Tibial nerve (tissue), 4 donors: ENCODE data around the gene SLC7A5. TPM values are rescaled to one million over a fixed set of nuclear protein-coding genes. Genes with fewer than 3 reads are reported as not detected.

Experiments
- DNase-seq, 2 donors: peaks; one replicate each; pipeline ENCODE4 v3.0.0-alpha.2; 2019; ENCODE audit warnings: low spot score in 2 of 2
- H3K27ac ChIP-seq, 4 donors: fragments of 200-600 bp; sonication (generic) in 3 of 4; one replicate each; pipeline ENCODE4 v1.5.1; 2017 to 2019; ENCODE audit warnings: mild to moderate bottlenecking in 1 of 4
- H3K27me3 ChIP-seq, 2 donors: fragments of 200-600 bp; sonication (generic) in 1 of 2; one replicate each; pipeline versions ENCODE4 v1.5.1 to v1.6.0; 2017 to 2019
- H3K36me3 ChIP-seq, 3 donors: fragments of 200-600 bp; sonication (generic); one replicate each; pipeline ENCODE4 v1.5.1; 2018 to 2019
- H3K4me1 ChIP-seq, 4 donors: fragments of 200-600 bp; sonication (generic) in 3 of 4; one replicate each; pipeline ENCODE4 v1.5.1; 2017 to 2019
- H3K4me3 ChIP-seq, 4 donors: fragments of 200-600 bp; sonication (generic) in 3 of 4; one replicate each; pipeline ENCODE4 v1.5.1; 2017 to 2019; ENCODE audit warnings: mild to moderate bottlenecking in 1 of 4, moderate library complexity in 1 of 4
- H3K9me3 ChIP-seq, 4 donors: fragments of 200-600 bp; sonication (generic) in 3 of 4; one replicate each; pipeline ENCODE4 v1.5.1; 2017 to 2019
- EP300 ChIP-seq, 2 donors: sonication (generic); formaldehyde crosslinking; IDR thresholded peaks; one replicate each; pipeline ENCODE4 v1.6.1; 2017; ENCODE audit warnings: antibody characterized with exemption in 2 of 2, mild to moderate bottlenecking in 1 of 2
- POLR2A ChIP-seq, 2 donors: fragments of 450-650 bp; IDR thresholded peaks; one replicate each; pipeline ENCODE4 v1.6.1; 2017; ENCODE audit warnings: antibody characterized with exemption in 2 of 2, mild to moderate bottlenecking in 2 of 2, moderate library complexity in 2 of 2
- WGBS, 2 donors: methylation state at CpG; one replicate each; pipeline ENCODE4 v1.1.5; 2018; 5-methylcytosine and 5-hydroxymethylcytosine counted together
- total RNA-seq, 4 donors: library from RNA; depleted of rRNA; stranded (reverse); fragments of >200 nt; gene quantifications; one replicate each; pipeline ENCODE4 v1.1.0, GENCODE V29; 2016
- TF ChIP-seq, protein P1 (sequence below), 5 experiments: fragments of 200-600 bp in 3 of 5; fragments of 450-650 bp in 2 of 5; sonication (generic) in 3 of 5; IDR thresholded peaks; one replicate each; pipeline ENCODE4 v1.5.1; 2016 to 2019; ENCODE audit warnings: antibody characterized with exemption in 5 of 5, mild to moderate bottlenecking in 3 of 5, moderate library complexity in 2 of 5

SLC7A5 gene
- total RNA-seq, 4 donors from 2014 or later, result 5.5 to 6.6 (median 6.0) TPM

DNA sequence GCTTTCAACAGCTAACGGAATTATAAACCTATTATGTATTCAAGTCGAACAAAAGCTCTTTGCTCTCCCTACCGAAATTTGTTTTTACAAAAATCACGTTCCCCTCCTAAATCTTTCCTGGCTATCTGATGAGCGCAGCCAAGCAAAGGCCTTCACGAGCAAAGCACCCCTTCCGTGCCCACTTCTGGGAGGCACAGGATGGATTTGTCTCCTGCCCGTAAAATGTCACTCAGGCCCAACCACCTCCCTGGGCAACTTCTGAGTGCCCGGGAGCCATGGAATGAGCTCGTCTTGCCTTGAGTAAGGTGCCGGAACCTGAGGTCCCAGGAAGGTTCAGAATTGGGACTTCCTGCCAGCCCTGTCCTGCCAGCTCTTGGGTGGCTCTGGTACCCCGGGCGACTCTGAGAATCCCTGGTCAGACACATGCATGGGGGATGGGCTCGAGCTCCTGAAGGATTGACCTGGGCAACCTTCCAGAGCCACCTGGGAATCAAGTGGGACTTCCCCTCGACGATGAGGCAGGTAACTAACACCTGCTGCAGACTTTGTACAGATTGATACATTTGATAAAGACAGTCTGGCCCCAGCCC lies 19.8 kb downstream of the SLC7A5 start:
- no peak overlapping the region for H3K4me3 ChIP-seq
- TF ChIP-seq EP300 (IDR thresholded peaks at IDR 0.05) (no peak), POLR2A (IDR thresholded peaks at IDR 0.05) (no peak)
- TF ChIP-seq, protein P1, sequence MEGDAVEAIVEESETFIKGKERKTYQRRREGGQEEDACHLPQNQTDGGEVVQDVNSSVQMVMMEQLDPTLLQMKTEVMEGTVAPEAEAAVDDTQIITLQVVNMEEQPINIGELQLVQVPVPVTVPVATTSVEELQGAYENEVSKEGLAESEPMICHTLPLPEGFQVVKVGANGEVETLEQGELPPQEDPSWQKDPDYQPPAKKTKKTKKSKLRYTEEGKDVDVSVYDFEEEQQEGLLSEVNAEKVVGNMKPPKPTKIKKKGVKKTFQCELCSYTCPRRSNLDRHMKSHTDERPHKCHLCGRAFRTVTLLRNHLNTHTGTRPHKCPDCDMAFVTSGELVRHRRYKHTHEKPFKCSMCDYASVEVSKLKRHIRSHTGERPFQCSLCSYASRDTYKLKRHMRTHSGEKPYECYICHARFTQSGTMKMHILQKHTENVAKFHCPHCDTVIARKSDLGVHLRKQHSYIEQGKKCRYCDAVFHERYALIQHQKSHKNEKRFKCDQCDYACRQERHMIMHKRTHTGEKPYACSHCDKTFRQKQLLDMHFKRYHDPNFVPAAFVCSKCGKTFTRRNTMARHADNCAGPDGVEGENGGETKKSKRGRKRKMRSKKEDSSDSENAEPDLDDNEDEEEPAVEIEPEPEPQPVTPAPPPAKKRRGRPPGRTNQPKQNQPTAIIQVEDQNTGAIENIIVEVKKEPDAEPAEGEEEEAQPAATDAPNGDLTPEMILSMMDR (IDR thresholded peaks at IDR 0.05), result no peak
- no peaks in the 10 kb centered on the region for H3K27me3 ChIP-seq
- H3K36me3 ChIP-seq, result peaks cover 0 to 12% (median 0%) of the 10 kb centered on the region in 3 donors
- WGBS, 2 donors, result 67 to 71% methylated on average over 13 to 16 of the region's 16 CpGs
- H3K9me3 ChIP-seq, result no peaks in the 10 kb centered on the region
- peak overlapping the region; percentile 48 to 90 (median 81) for H3K27ac ChIP-seq
- peaks cover 0 to 89% (median 43%) of the 10 kb centered on the region in 4 donors for H3K4me1 ChIP-seq
- no peak for DNase-seq

DNA sequence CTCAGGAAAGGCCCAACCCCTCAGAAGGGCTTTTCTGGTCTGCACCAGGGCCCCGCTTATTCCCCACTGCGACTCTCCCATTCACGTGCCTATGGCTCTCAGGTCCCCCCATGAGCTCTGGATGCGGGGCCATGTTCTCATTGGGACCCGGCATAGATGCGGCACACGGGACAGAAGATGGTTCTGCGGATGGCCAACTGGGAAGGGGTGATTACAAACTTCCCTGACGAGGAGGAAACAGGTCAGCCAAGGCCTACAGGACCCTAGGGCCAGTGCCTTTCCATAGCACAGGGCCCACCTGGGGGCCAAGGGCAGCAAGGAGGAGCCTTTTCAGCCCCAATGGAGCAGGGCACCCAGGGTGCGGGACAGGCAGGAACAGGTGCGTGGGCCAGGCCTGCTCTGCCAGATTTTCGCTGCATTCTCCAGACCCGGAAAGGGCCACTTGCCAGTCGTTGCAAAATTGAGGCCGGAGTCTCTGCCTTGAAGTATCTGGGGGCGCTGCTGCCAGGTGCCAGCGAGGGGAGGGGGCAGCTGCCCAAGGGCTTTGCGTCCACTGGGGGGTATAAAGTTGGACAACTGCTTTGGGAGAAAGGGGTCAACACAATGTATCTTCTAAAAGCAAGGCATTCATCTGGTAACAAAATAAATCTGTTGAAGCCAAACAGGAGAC lies 20.5 kb downstream of the SLC7A5 start:
- TF ChIP-seq EP300 (IDR thresholded peaks at IDR 0.05) (no peak), POLR2A (IDR thresholded peaks at IDR 0.05) (no peak)
- TF ChIP-seq, protein P1 (IDR thresholded peaks at IDR 0.05), result no peak
- no peak for DNase-seq
- Histone ChIP-seq H3K4me1 (peaks cover 0 to 82% (median 38%) of the 10 kb centered on the region in 4 donors), H3K4me3 (no peak overlapping the region), H3K36me3 (peaks cover 0 to 12% (median 0%) of the 10 kb centered on the region in 3 donors), H3K27ac (peak overlapping the region; percentile 48 to 90 (median 81)), H3K9me3 (no peaks in the 10 kb centered on the region), H3K27me3 (no peaks in the 10 kb centered on the region)
- WGBS, 2 donors, result 86 to 87% methylated on average over 17 to 18 of the region's 18 CpGs

DNA sequence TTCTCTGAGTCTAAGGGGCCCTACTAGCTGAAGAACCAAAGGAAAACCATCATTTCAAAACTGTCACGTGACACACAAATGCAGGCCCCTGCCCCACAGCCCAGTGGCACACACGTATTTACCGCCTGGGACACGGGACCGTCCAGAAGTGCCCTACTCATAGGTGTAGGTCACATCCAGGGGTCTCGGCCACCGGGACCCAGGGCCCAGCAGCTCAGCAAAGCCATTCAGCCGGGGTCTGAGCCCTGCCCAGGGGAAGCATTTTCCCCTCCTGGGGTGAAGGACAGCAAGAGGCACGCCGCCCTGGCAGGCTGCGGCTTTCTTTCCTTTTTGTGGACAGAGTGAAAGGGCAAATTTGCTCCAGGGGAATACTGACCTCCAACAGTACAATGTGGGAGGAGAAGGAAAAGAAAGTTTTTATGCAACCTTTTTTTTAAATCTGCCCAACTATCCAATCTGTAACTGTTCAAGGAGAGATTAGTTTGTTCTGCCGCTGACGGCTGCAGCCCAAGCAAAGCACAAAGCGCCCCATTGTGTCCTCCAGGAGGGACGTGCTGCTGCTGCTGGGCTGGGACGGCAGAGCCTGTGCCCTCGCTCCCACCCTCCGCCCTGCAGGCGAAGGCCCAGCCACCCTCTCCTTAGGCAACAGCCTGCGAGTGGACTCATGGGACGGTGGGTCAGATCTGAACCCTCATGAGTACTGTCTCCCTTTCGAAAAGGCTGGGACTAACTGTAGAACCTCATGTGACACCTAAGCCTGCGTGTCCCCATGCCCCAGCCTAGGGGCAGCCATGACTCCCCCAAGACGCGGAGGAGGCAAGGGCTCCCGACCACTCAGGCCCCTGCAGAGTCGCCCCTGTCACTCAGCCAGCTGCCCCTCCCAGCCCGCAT lies 21.3 kb downstream of the SLC7A5 start:
- DNase-seq, result peak in 1 of 2 donors; percentile 46
- 43 to 58% methylated on average over 26 to 28 of the region's 28 CpGs for WGBS, 2 donors
- peak; percentile 70 to 83 for TF ChIP-seq EP300 (IDR thresholded peaks at IDR 0.05)
- TF ChIP-seq, protein P1 (IDR thresholded peaks at IDR 0.05), result peak in 2 of 5 experiments; percentile 6 to 29
- TF ChIP-seq POLR2A (IDR thresholded peaks at IDR 0.05), result peak in 1 of 2 donors; percentile 14
- no peaks in the 10 kb centered on the region for H3K9me3 ChIP-seq
- H3K36me3 ChIP-seq, result peaks cover 0 to 12% (median 0%) of the 10 kb centered on the region in 3 donors
- peak overlapping the region; percentile 62 to 90 (median 83) for H3K27ac ChIP-seq
- peaks cover 0 to 74% (median 32%) of the 10 kb centered on the region in 4 donors for H3K4me1 ChIP-seq
- peak overlapping the region in 2 of 4 donors; percentile 5 to 8 for H3K4me3 ChIP-seq
- H3K27me3 ChIP-seq, result no peaks in the 10 kb centered on the region

DNA sequence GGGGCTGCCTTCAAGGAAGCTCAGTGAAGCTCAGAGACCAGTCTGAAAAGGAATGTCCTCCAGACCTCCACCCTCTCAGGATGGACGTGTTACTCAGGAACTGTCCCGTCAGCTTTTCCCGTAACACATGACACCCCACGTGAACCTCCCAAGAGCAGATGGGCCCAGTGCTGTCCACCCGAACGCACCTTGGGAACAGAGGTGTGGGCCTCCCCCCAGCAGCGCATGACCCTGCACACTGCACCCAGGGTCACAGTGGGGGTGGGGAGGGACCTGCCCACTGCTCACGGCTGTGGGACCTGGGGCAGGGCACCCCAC lies 21.9 kb downstream of the SLC7A5 start:
- no peak overlapping the region for H3K4me3 ChIP-seq
- peaks cover 0 to 68% (median 28%) of the 10 kb centered on the region in 4 donors for H3K4me1 ChIP-seq
- no peak for DNase-seq
- H3K27me3 ChIP-seq, result no peaks in the 10 kb centered on the region
- peaks cover 0 to 12% (median 0%) of the 10 kb centered on the region in 3 donors for H3K36me3 ChIP-seq
- 57 to 80% methylated on average over 5 to 6 of the region's 8 CpGs for WGBS, 2 donors
- TF ChIP-seq EP300 (IDR thresholded peaks at IDR 0.05) (no peak), POLR2A (IDR thresholded peaks at IDR 0.05) (no peak)
- TF ChIP-seq, protein P1 (IDR thresholded peaks at IDR 0.05), result no peak
- no peaks in the 10 kb centered on the region for H3K9me3 ChIP-seq
- H3K27ac ChIP-seq, result peak overlapping the region; percentile 62 to 90 (median 83)
